Measurements from ENCODE around the gene HTR3A.

HTR3A gene

GRCh38 chr11:114019046-114019445 lies 44.1 kb downstream of the HTR3A start:
- H3K27ac ChIP-seq = no peak overlapping the region; the same call in 1 of the 2 replicates
- TF ChIP-seq CTCF (conservative IDR thresholded peaks at IDR 0.05) = no peak

- H3K27ac ChIP-seq = no peak overlapping the region; the same call in 1 of the 2 replicates
- no peak for TF ChIP-seq CTCF (conservative IDR thresholded peaks at IDR 0.05)
Observed at GRCh38 chr11:114019574-114019973, 44.7 kb downstream of the HTR3A start.

GRCh38 chr11:114025329-114025907 lies 50.5 kb downstream of the HTR3A start:
- H3K27ac ChIP-seq = 0 out of 2 replicates have a peak overlapping the region, but pooled peaks have one; percentile 9
- TF ChIP-seq CTCF (conservative IDR thresholded peaks at IDR 0.05) = no peak

GRCh38 chr11:114026355-114026754 lies 51.4 kb downstream of the HTR3A start:
- TF ChIP-seq CTCF (conservative IDR thresholded peaks at IDR 0.05) = no peak
- H3K27ac ChIP-seq = no peak overlapping the region

DNA sequence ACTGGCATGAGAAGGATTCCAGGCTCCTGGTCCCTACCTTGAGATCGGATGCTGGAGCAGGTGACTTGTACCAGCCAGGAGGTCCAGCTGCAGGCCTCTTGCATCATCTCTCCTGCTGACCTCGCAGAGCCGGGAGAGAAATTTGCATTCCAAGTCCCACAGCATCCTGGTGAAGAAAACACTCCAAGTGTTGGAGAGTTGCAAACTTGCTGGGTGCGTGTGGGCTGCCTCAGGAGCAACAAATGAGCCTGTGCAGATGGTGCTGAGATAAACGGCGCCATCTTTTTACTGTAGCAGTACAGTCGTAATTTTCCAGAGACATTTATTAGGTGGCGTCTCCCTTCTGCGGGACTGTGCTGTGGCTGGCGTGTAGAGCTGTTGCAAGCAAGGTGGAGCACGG lies 52.5 kb downstream of the HTR3A start:
- H3K27ac ChIP-seq = no peak overlapping the region
- no peak for TF ChIP-seq CTCF (conservative IDR thresholded peaks at IDR 0.05)

GRCh38 chr11:114027926-114028325 lies 53.0 kb downstream of the HTR3A start:
- no peak overlapping the region for H3K27ac ChIP-seq
- peak; percentile 21; the same call in 1 of the 2 replicates for TF ChIP-seq CTCF (conservative IDR thresholded peaks at IDR 0.05)

DNA sequence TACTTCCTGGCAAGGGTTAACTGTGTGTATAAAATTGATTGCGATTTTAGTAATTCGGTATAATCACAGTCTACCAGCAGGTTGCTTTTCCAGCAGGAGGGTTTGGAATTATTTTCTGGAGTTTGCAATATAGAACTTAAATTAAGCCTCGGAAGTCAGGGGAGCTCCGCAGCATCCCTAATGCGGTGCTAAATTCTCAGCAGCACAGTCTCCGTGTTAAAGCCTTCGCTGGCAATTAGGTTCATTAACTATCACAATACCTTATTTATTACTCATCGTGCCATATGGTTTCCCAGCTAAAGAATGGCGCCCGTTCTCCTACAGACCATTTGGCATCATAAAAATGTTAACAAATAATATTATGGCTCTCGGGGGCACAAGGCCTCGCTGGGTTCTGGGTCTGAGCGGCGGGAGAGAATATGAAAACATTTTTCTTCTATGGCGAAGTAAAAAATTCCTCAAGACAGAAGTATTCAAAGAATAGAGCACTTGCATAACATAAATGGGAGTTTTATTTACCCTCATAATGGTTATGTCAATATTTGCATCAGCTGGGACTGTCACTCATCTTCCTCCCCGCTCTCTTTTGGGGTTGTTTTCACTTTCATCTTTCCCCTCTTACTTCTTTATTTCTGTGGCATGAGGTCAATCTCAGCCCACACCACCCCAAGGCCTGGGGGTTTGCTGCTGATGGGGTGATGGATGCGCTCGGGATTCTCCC lies 56.5 kb downstream of the HTR3A start:
- H3K27ac ChIP-seq = peak overlapping the region; percentile 37; the same call in 1 of the 2 replicates
- no peak for TF ChIP-seq CTCF (conservative IDR thresholded peaks at IDR 0.05)

Data from VCaP (cell line).